HCT116 (cell line): ENCODE measurements around the gene TDRD12. TPM values are rescaled to one million over a fixed set of nuclear protein-coding genes. Genes with fewer than 3 reads are reported as not detected.

Experiments used
- ATAC-seq: fragments of 200-7000 bp; cut with Tn5 transposase; 2 replicates; pipeline ENCODE4 v1.9.1; 2020; ENCODE audit warnings: mild to moderate bottlenecking, moderate library complexity
- BruUV-seq: library from RNA; stranded (reverse); fragments of 400-500 nt; replicated peaks from 2 replicates; lab custom pipeline; 2021; lab: Mats Ljungman, UMichigan
- CTCF ChIA-PET: fragments of 300-600 bp; sonication (Branson Sonifier 250); formaldehyde crosslinking; loops from one replicate; lab custom pipeline; 2021; ENCODE audit warnings: antibody characterized with exemption; lab: Charles Lee
- POLR2A ChIA-PET: fragments of 300-600, 350-600 bp; sonication (Branson Sonifier 250); formaldehyde crosslinking; loops from one replicate; lab custom pipeline; 2021; ENCODE audit warnings: antibody characterized with exemption; lab: Charles Lee
- RAD21 ChIA-PET, 2 experiments: fragments of 300-600 bp; sonication (Branson Sonifier 250); formaldehyde crosslinking; loops; one replicate each; lab custom pipeline; 2023; ENCODE audit warnings: low total read pairs in 2 of 2; ENCODE audit not compliant: uncharacterized antibody in 2 of 2, unreplicated experiment in 2 of 2, low non-redundant PET in 1 of 2; lab: Charles Lee
- DNase-seq: peaks from one replicate; pipeline ENCODE4 v3.0.0-alpha.2; 2010; ENCODE audit warnings: low read depth, low spot score
- H2AFZ ChIP-seq: fragments of 200-600 bp; shearing (Covaris generic), sonication (generic); 2 replicates; pipeline ENCODE4 v1.6.1; 2017; ENCODE audit warnings: low read depth, mixed run types, mixed read lengths, antibody characterized with exemption, low read length; ENCODE audit not compliant: poor library complexity, severe bottlenecking
- H3K27ac ChIP-seq: 2 replicates; pipeline ENCODE4 v1.5.1; 2012; ENCODE audit warnings: low read depth, low read length
- H3K27me3 ChIP-seq: fragments of 200-600 bp; sonication (generic); 2 replicates; pipeline ENCODE4 v1.6.1; 2016; ENCODE audit warnings: mixed run types, low read length, mixed read lengths; ENCODE audit not compliant: insufficient read depth
- H3K36me3 ChIP-seq, 2 experiments: fragments of 200-500 bp in 1 of 2; fragments of 200-600 bp in 1 of 2; sonication (Bioruptor generic) in 1 of 2; sonication (generic) in 1 of 2; 2 replicates each; pipeline versions ENCODE4 v1.5.1 to v1.6.1; 2014 to 2016; ENCODE audit warnings: low read length in 2 of 2, inconsistent platforms in 1 of 2, mixed read lengths in 1 of 2, mixed run types in 1 of 2; ENCODE audit not compliant: insufficient read depth in 2 of 2, control insufficient read depth in 1 of 2
- H3K4me1 ChIP-seq, 2 experiments: fragments of 200-600 bp in 1 of 2; sonication (generic) in 1 of 2; 2 replicates each; pipeline versions ENCODE4 v1.5.1 to v1.6.1; 2012 to 2017; ENCODE audit warnings: low read length in 2 of 2, inconsistent platforms in 1 of 2, mild to moderate bottlenecking in 1 of 2, mixed read lengths in 1 of 2, mixed run types in 1 of 2, moderate library complexity in 1 of 2; ENCODE audit not compliant: insufficient read depth in 2 of 2, control insufficient read depth in 1 of 2
- H3K4me2 ChIP-seq: fragments of 200-600 bp; sonication (generic); 2 replicates; pipeline ENCODE4 v1.6.1; 2017; ENCODE audit warnings: mixed run types, low read length, mixed read lengths
- H3K4me3 ChIP-seq, 2 experiments: fragments of 200-600 bp in 1 of 2; sonication (generic) in 1 of 2; replicated peaks in 1 of 2; 2 replicates each; pipeline ENCODE4 v1.5.1; 2011 to 2016; ENCODE audit warnings: low read length in 2 of 2, control low read depth in 1 of 2, low read depth in 1 of 2, mild to moderate bottlenecking in 1 of 2, mixed read lengths in 1 of 2, mixed run types in 1 of 2
- H3K79me2 ChIP-seq: fragments of 200-600 bp; sonication (generic); 2 replicates; pipeline ENCODE4 v1.6.1; 2017; ENCODE audit warnings: mild to moderate bottlenecking, mixed run types, low read length, moderate library complexity, mixed read lengths; ENCODE audit not compliant: insufficient read depth
- H3K9ac ChIP-seq: fragments of 200-600 bp; sonication (generic); 2 replicates; pipeline ENCODE4 v1.6.1; 2016; ENCODE audit warnings: low read length, mixed read lengths
- H3K9me2 ChIP-seq: fragments of 200-600 bp; sonication (generic), shearing (Covaris generic); 2 replicates; pipeline ENCODE4 v1.6.1; 2017; ENCODE audit warnings: mixed run types, mild to moderate bottlenecking, moderate library complexity; ENCODE audit not compliant: insufficient read depth
- H3K9me3 ChIP-seq, 2 experiments: fragments of 200-500 bp in 1 of 2; fragments of 200-600 bp in 1 of 2; sonication (Bioruptor generic) in 1 of 2; sonication (generic) in 1 of 2; 2 replicates each; pipeline ENCODE4 v1.6.1; 2014 to 2017; ENCODE audit warnings: low read length in 2 of 2, mixed read lengths in 2 of 2, inconsistent platforms in 1 of 2, low read depth in 1 of 2, mild to moderate bottlenecking in 1 of 2, mixed run types in 1 of 2, moderate library complexity in 1 of 2; ENCODE audit not compliant: control insufficient read depth in 1 of 2, insufficient read depth in 1 of 2
- H4K20me1 ChIP-seq: fragments of 200-600 bp; sonication (generic), shearing (Covaris generic); 2 replicates; pipeline ENCODE4 v1.6.1; 2017; ENCODE audit warnings: mixed run types, mild to moderate bottlenecking, moderate library complexity; ENCODE audit not compliant: insufficient read depth
- EGR1 ChIP-seq: IDR thresholded peaks from 2 replicates; pipeline ENCODE4 v1.6.1; 2012; ENCODE audit warnings: low read depth
- ELF1 ChIP-seq: IDR thresholded peaks from 2 replicates; pipeline ENCODE4 v1.6.1; 2012; ENCODE audit warnings: low read depth, borderline replicate concordance
- EZH2 ChIP-seq: fragments of 200-600 bp; sonication (generic); IDR thresholded peaks from 2 replicates; pipeline ENCODE4 v1.6.1; 2017; ENCODE audit warnings: antibody characterized with exemption, mixed run types
- EZH2phosphoT487 ChIP-seq: fragments of 200-600 bp; IDR thresholded peaks from 2 replicates; pipeline ENCODE4 v1.6.1; 2018; ENCODE audit warnings: antibody characterized with exemption, borderline replicate concordance
- FOSL1 ChIP-seq: IDR thresholded peaks from 2 replicates; pipeline ENCODE4 v1.6.1; 2012; ENCODE audit warnings: low read depth
- JUND ChIP-seq: IDR thresholded peaks from 2 replicates; pipeline ENCODE4 v1.6.1; 2012
- POLR2A ChIP-seq: IDR thresholded peaks from 2 replicates; pipeline ENCODE4 v1.7.0; 2011; ENCODE audit warnings: borderline replicate concordance; ENCODE audit not compliant: insufficient read depth, insufficient read length; ENCODE audit errors: extremely low read depth
- RAD21 ChIP-seq: IDR thresholded peaks from 2 replicates; pipeline ENCODE4 v1.6.1; 2012; ENCODE audit warnings: low read depth, mild to moderate bottlenecking
- SRF ChIP-seq: IDR thresholded peaks from 2 replicates; pipeline ENCODE4 v1.6.1; 2012; ENCODE audit warnings: low read depth
- YY1 ChIP-seq: IDR thresholded peaks from 2 replicates; pipeline ENCODE4 v1.6.1; 2011; ENCODE audit warnings: low read length, low read depth, moderate library complexity, mild to moderate bottlenecking; ENCODE audit not compliant: insufficient replicate concordance; ENCODE audit errors: extremely low read depth
- intact Hi-C: fragments of 100-400 bp; cut with micrococcal nuclease; formaldehyde crosslinking; loops from 2 replicates; pipeline ENCODE4 v1.10.0; 2022
- total RNA-seq: library from RNA; stranded (reverse); gene quantifications from one replicate; pipeline ENCODE4 v1.2.1, GENCODE V29; 2021; ENCODE audit not compliant: unreplicated experiment
- TF ChIP-seq, protein P1 (sequence below), 3 experiments: fragments of 200-600 bp in 1 of 3; sonication (generic) in 1 of 3; IDR thresholded peaks in 2 of 3; conservative IDR thresholded peaks in 1 of 3; 2 replicates each; pipeline ENCODE4 v1.5.1; 2012 to 2017; ENCODE audit warnings: low read depth in 2 of 3, low read length in 2 of 3, antibody characterized with exemption in 1 of 3, borderline replicate concordance in 1 of 3, control low read depth in 1 of 3, mild to moderate bottlenecking in 1 of 3, mixed read lengths in 1 of 3, mixed run types in 1 of 3, moderate library complexity in 1 of 3; ENCODE audit not compliant: insufficient read depth in 1 of 3
- TF ChIP-seq, protein P2 (sequence below): IDR thresholded peaks from 2 replicates; pipeline ENCODE4 v1.6.1; 2012; ENCODE audit warnings: low read depth

The TDRD12 gene
- total RNA-seq, 1 experiment from 2014 or later, result 0.30 TPM

- no peak overlapping the region for H3K27ac ChIP-seq
- H3K79me2 ChIP-seq, result no peaks in the 10 kb centered on the region
- no peak overlapping the region for H3K4me2 ChIP-seq
- ChIA-PET CTCF (no interaction called here), RAD21 (interaction anchor here in 1 of 2 experiments (0.6 kb wide), 1 partner anchor 134 kb away, joined by 3 read pairs; no protein-coding TSS in a partner anchor), POLR2A (no interaction called here)
- no peak overlapping the region for H3K4me3 ChIP-seq
- DNase-seq, result no peak
- peaks cover 0 to 5% of the 10 kb centered on the region in 2 experiments; a peak in 2 of 4 replicates for H3K4me1 ChIP-seq
- H3K9ac ChIP-seq, result no peak overlapping the region
- H4K20me1 ChIP-seq, result no peaks in the 10 kb centered on the region
- TF ChIP-seq ELF1 (no peak), SRF (no peak), EZH2 (no peak)
- TF ChIP-seq, protein P1, sequence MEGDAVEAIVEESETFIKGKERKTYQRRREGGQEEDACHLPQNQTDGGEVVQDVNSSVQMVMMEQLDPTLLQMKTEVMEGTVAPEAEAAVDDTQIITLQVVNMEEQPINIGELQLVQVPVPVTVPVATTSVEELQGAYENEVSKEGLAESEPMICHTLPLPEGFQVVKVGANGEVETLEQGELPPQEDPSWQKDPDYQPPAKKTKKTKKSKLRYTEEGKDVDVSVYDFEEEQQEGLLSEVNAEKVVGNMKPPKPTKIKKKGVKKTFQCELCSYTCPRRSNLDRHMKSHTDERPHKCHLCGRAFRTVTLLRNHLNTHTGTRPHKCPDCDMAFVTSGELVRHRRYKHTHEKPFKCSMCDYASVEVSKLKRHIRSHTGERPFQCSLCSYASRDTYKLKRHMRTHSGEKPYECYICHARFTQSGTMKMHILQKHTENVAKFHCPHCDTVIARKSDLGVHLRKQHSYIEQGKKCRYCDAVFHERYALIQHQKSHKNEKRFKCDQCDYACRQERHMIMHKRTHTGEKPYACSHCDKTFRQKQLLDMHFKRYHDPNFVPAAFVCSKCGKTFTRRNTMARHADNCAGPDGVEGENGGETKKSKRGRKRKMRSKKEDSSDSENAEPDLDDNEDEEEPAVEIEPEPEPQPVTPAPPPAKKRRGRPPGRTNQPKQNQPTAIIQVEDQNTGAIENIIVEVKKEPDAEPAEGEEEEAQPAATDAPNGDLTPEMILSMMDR (IDR thresholded peaks at IDR 0.05 in 2 of 3, conservative IDR thresholded peaks at IDR 0.05 in 1 of 3; ENCODE audit: borderline replicate concordance in 1 of 3, insufficient read depth in 1 of 3, low read depth in 2 of 3, low read length in 2 of 3), result peak in 2 of 3 experiments; percentile 43 to 50; a peak in 4 of 6 replicates
- peak; percentile 88 for ATAC-seq
- no peaks in the 10 kb centered on the region for H3K9me3 ChIP-seq
- H3K27me3 ChIP-seq, result no peaks in the 10 kb centered on the region
- BruUV-seq, result no TSS peak
- no peaks in the 10 kb centered on the region for H3K9me2 ChIP-seq
- no peak overlapping the region for H2AFZ ChIP-seq
- intact Hi-C loops, result no loop called here
- H3K36me3 ChIP-seq, result no peaks in the 10 kb centered on the region
Observed at GRCh38 chr19:32748497-32748896, 28.9 kb downstream of the TDRD12 start.

GRCh38 chr19:32748948-32749347 lies 29.4 kb downstream of the TDRD12 start:
- no peak overlapping the region for H2AFZ ChIP-seq
- H3K9ac ChIP-seq, result no peak overlapping the region
- DNase-seq (no peak), ATAC-seq (peak; percentile 31; the same call in 1 of the 2 replicates)
- no peaks in the 10 kb centered on the region for H3K36me3 ChIP-seq
- H3K4me2 ChIP-seq, result no peak overlapping the region
- no peaks in the 10 kb centered on the region for H3K79me2 ChIP-seq
- H3K9me2 ChIP-seq, result no peaks in the 10 kb centered on the region
- no peaks in the 10 kb centered on the region for H3K9me3 ChIP-seq
- H3K4me3 ChIP-seq, result no peak overlapping the region
- H4K20me1 ChIP-seq, result no peaks in the 10 kb centered on the region
- no peaks in the 10 kb centered on the region for H3K27me3 ChIP-seq
- RAD21 ChIA-PET, result no interaction called here
- no peak overlapping the region for H3K27ac ChIP-seq
- intact Hi-C loops, result no loop called here
- POLR2A ChIA-PET, result no interaction called here
- CTCF ChIA-PET, result no interaction called here
- no peak for TF ChIP-seq YY1
- no peak for TF ChIP-seq POLR2A
- no peak for TF ChIP-seq EZH2phosphoT487
- no peak for TF ChIP-seq EGR1
- no peak for TF ChIP-seq FOSL1
- no peak for TF ChIP-seq JUND
- TF ChIP-seq, protein P2, sequence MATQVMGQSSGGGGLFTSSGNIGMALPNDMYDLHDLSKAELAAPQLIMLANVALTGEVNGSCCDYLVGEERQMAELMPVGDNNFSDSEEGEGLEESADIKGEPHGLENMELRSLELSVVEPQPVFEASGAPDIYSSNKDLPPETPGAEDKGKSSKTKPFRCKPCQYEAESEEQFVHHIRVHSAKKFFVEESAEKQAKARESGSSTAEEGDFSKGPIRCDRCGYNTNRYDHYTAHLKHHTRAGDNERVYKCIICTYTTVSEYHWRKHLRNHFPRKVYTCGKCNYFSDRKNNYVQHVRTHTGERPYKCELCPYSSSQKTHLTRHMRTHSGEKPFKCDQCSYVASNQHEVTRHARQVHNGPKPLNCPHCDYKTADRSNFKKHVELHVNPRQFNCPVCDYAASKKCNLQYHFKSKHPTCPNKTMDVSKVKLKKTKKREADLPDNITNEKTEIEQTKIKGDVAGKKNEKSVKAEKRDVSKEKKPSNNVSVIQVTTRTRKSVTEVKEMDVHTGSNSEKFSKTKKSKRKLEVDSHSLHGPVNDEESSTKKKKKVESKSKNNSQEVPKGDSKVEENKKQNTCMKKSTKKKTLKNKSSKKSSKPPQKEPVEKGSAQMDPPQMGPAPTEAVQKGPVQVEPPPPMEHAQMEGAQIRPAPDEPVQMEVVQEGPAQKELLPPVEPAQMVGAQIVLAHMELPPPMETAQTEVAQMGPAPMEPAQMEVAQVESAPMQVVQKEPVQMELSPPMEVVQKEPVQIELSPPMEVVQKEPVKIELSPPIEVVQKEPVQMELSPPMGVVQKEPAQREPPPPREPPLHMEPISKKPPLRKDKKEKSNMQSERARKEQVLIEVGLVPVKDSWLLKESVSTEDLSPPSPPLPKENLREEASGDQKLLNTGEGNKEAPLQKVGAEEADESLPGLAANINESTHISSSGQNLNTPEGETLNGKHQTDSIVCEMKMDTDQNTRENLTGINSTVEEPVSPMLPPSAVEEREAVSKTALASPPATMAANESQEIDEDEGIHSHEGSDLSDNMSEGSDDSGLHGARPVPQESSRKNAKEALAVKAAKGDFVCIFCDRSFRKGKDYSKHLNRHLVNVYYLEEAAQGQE, result no peak
- TF ChIP-seq RAD21, result no peak
- no TSS peak for BruUV-seq
- peaks cover 0 to 5% of the 10 kb centered on the region in 2 experiments; a peak in 2 of 4 replicates for H3K4me1 ChIP-seq
